CD4-positive, alpha-beta T cell (primary cell): ENCODE measurements around the gene AP1S2. TPM values are rescaled to one million over a fixed set of nuclear protein-coding genes. Genes with fewer than 3 reads are reported as not detected.

Experiments used
- ATAC-seq: fragments of 200-7000 bp; cut with Tn5 transposase; one replicate; pipeline ENCODE4 v1.10.0; 2022; ENCODE audit warnings: mild to moderate bottlenecking; ENCODE audit not compliant: poor library complexity
- CTCF ChIA-PET: fragments of 350-600 bp; sonication (Branson Sonifier 250); formaldehyde crosslinking; loops from one replicate; lab custom pipeline; 2021; ENCODE audit warnings: antibody characterized with exemption, inconsistent platforms; lab: Charles Lee
- POLR2A ChIA-PET: fragments of 350-600 bp; sonication (Branson Sonifier 250); formaldehyde crosslinking; loops from one replicate; lab custom pipeline; 2021; ENCODE audit warnings: antibody characterized with exemption, inconsistent platforms; lab: Charles Lee
- DNase-seq, 14 experiments: peaks; one replicate each; pipeline ENCODE4 v3.0.0-alpha.2; 2013 to 2020; ENCODE audit warnings: mixed read lengths in 2 of 14
- H3K27ac ChIP-seq, 2 donors: one replicate each; pipeline versions ENCODE4 v1.5.1 to v1.7.0; 2013; ENCODE audit warnings: low read length in 2 of 2, low read depth in 1 of 2, mild to moderate bottlenecking in 1 of 2
- H3K27me3 ChIP-seq, 2 experiments: 1 replicate in 1 of 2; 2 replicates in 1 of 2; pipeline versions ENCODE4 v1.6.1 to v1.7.0; 2013; ENCODE audit warnings: low read length in 2 of 2, control low read depth in 1 of 2, mild to moderate bottlenecking in 1 of 2, moderate library complexity in 1 of 2; ENCODE audit not compliant: insufficient read depth in 2 of 2, control insufficient read depth in 1 of 2
- H3K36me3 ChIP-seq: one replicate; pipeline ENCODE4 v1.6.1; 2013; ENCODE audit warnings: low read length, control low read depth; ENCODE audit not compliant: insufficient read depth
- H3K4me1 ChIP-seq: one replicate; pipeline ENCODE4 v1.6.1; 2013; ENCODE audit warnings: low read length, control low read depth; ENCODE audit not compliant: insufficient read depth
- H3K4me3 ChIP-seq: one replicate; pipeline ENCODE4 v1.5.1; 2013; ENCODE audit warnings: mild to moderate bottlenecking, low read length, moderate library complexity
- H3K9me3 ChIP-seq, 2 experiments: 1 replicate in 1 of 2; 2 replicates in 1 of 2; pipeline versions ENCODE4 v1.6.1 to v1.7.0; 2013; ENCODE audit warnings: low read length in 2 of 2, mild to moderate bottlenecking in 2 of 2, control low read depth in 1 of 2, moderate library complexity in 1 of 2; ENCODE audit not compliant: control insufficient read depth in 1 of 2, insufficient read depth in 1 of 2
- H3K27ac Mint-ChIP-seq: one replicate; pipeline ENCODE4 v1.8.0; 2020; ENCODE audit warnings: mixed read lengths
- H3K27me3 Mint-ChIP-seq: one replicate; pipeline ENCODE4 v1.8.0; 2021; ENCODE audit warnings: mixed read lengths
- H3K36me3 Mint-ChIP-seq: one replicate; pipeline ENCODE4 v1.8.0; 2021; ENCODE audit warnings: low read depth, mixed read lengths
- H3K4me1 Mint-ChIP-seq: one replicate; pipeline ENCODE4 v1.8.0; 2021; ENCODE audit warnings: low read depth, mixed read lengths
- H3K4me3 Mint-ChIP-seq: one replicate; pipeline ENCODE4 v1.8.0; 2020; ENCODE audit warnings: mild to moderate bottlenecking, mixed read lengths
- H3K9me3 Mint-ChIP-seq: one replicate; pipeline ENCODE4 v1.8.0; 2020; ENCODE audit warnings: mixed read lengths
- intact Hi-C, 2 experiments: fragments of 100-400 bp; cut with DNase I in 1 of 2; cut with micrococcal nuclease in 1 of 2; formaldehyde crosslinking; loops; one replicate each; pipeline versions ENCODE4 v1.15.1 to v1.9.0; 2023 to 2025; cut with DNase I, micrococcal nuclease
- total RNA-seq, 174 experiments: library from RNA in 2 of 174; stranded (reverse) in 2 of 174; gene quantifications; one replicate each; pipeline ENCODE4 v1.2.3 and lab custom pipeline; 2021 to 2026
- TF ChIP-seq, protein P1 (sequence below): fragments of 200-600 bp; IDR thresholded peaks from one replicate; pipeline ENCODE4 v1.8.0; 2022; ENCODE audit warnings: antibody characterized with exemption, mild to moderate bottlenecking

Gene AP1S2
- total RNA-seq, 2 experiments from 2014 or later, result 20.0 to 20.8 TPM

DNA sequence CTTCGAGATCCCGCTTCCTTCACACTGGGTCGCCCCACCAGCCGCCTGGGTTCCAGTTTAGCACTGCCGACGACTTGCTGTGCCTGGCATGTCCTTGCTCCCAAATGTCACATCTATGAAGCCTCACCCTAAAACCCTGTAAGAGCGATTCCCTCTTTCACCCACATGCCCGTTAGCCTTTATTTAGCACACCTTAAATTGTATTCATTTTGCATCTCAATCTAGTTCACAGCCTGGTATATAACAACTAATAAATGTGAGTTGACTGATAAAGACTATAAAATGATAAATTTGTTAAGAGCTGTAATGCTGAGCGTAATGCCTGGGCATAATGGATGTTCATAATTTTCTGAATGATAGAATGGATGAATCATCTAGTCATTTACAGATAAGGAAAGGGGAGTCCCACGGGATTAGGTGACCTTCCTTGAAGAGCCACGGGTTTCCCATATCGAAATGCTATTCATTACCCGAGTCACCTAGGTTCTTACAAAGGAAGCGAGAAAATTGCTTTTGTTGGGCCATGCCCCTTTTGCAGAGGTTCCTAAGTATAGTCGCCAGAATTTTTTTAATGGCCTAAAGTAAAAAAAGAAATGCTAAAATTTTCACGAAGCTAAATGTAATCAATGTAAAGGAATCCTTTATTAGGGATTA is 1.1 kb upstream of the AP1S2 start:
- ATAC-seq, result no peak
- Histone ChIP-seq H3K9me3 (no peaks in the 10 kb centered on the region), H3K4me1 (peaks cover 5% of the 10 kb centered on the region), H3K27me3 (no peaks in the 10 kb centered on the region), H3K36me3 (no peaks in the 10 kb centered on the region), H3K4me3 (peak overlapping the region; percentile 81), H3K27ac (peak overlapping the region; percentile 87 to 89)
- H3K4me1 Mint-ChIP-seq, result peaks cover 31% of the 10 kb centered on the region
- intact Hi-C loops, result loop anchor here (1.0 to 10.0 kb wide), 7 partner anchors 119 to 1009 kb away; partner anchors contain the start of genes CTPS2 (in 1 of the 2), PIGA (in 1 of the 2), SYAP1 (in 1 of the 2) and TXLNG (in 1 of the 2)
- H3K36me3 Mint-ChIP-seq, result peaks cover 18% of the 10 kb centered on the region
- ChIA-PET POLR2A (interaction anchor here (0.7 to 2.7 kb wide), 19 partner anchors 11 to 1027 kb away, joined by 3 to 44 read pairs (median 4); partner anchors contain the start of genes CA5B, PIGA and ZRSR2), CTCF (interaction anchor here (1.0 kb wide), 2 partner anchors 98 to 181 kb away, joined by 3 read pairs; no protein-coding TSS in a partner anchor)
- DNase-seq, result peak in 3 of 14 experiments; percentile 5 to 15 (median 13)
- no peaks in the 10 kb centered on the region for H3K27me3 Mint-ChIP-seq
- H3K9me3 Mint-ChIP-seq, result no peaks in the 10 kb centered on the region
- peak overlapping the region; percentile 100 for H3K27ac Mint-ChIP-seq
- TF ChIP-seq, protein P1, sequence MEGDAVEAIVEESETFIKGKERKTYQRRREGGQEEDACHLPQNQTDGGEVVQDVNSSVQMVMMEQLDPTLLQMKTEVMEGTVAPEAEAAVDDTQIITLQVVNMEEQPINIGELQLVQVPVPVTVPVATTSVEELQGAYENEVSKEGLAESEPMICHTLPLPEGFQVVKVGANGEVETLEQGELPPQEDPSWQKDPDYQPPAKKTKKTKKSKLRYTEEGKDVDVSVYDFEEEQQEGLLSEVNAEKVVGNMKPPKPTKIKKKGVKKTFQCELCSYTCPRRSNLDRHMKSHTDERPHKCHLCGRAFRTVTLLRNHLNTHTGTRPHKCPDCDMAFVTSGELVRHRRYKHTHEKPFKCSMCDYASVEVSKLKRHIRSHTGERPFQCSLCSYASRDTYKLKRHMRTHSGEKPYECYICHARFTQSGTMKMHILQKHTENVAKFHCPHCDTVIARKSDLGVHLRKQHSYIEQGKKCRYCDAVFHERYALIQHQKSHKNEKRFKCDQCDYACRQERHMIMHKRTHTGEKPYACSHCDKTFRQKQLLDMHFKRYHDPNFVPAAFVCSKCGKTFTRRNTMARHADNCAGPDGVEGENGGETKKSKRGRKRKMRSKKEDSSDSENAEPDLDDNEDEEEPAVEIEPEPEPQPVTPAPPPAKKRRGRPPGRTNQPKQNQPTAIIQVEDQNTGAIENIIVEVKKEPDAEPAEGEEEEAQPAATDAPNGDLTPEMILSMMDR, result no peak
- peak overlapping the region; percentile 97 for H3K4me3 Mint-ChIP-seq

DNA sequence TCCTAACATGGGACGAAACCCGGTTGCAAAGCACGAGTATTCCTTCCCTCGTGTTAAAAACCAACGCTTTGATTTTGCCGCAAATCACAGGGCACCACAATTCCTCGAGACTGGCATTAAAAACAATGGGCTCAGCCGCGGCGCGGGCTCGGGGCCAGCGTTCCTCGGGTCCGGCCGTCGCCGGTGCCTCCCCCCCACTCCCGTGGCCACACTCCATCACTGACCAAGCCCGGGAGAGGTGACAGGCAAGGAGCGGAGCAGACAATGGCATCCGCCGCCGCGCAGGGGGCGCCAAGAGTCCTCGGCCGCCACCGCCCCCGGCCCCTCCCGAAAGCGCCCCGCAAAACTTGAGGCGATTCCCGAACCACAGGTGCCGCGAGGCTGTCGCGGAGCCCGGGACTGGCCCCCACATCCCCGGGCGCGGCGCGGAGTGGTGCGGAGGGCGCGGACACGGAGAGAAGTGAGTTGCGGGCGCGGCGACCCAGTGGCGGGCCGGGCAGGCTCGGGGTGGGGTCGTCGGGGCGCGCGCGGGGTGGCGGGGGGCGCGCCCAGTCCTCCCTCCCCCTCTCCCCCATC is 445 bp downstream of the AP1S2 start:
- POLR2A ChIA-PET, result interaction anchor here (0.6 to 2.7 kb wide), 15 partner anchors 9 to 1093 kb away, joined by 3 to 44 read pairs (median 4); partner anchors contain the start of genes CA5B, PIGA, RBBP7 and REPS2
- H3K27ac Mint-ChIP-seq, result peak overlapping the region; percentile 100
- CTCF ChIA-PET, result interaction anchor here (0.6 to 1.2 kb wide), 3 partner anchors 65 to 116 kb away, joined by 3 to 5 read pairs (median 3); partner anchors contain the start of gene CA5B

DNA sequence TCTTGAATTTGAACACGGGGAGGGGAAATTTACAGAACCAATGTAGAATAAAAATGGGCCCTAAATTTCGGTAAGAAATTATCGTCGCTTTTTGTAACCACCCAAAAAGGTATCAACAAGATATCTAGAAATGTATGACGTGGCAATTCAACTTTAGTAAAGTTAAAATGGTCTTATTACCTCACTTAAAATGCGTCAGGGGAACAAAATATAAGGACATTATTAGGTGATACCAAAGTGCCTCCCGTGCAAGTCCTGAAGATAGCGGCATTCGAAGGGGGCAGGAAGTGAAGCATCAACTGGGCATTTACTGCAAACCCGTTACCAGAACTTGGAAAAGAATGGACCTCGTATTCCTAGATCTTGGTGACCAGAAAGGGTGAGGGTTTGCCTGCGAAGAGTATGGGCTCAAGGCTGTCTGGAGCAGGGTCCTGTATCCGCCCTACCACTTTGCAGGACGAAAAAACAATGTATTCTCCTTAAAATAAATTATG is 980 bp downstream of the AP1S2 start:
- CTCF ChIA-PET, result no interaction called here

More for the DNA sequence above, 445 bp downstream of the AP1S2 start:
- H3K4me1 ChIP-seq, result peaks cover 5% of the 10 kb centered on the region
- H3K4me3 ChIP-seq, result peak overlapping the region; percentile 59
- H3K27ac ChIP-seq, result peak overlapping the region in 1 of 2 donors; percentile 29
- Mint-ChIP-seq H3K36me3 (peaks cover 29% of the 10 kb centered on the region), H3K9me3 (no peaks in the 10 kb centered on the region), H3K4me1 (peaks cover 43% of the 10 kb centered on the region), H3K27me3 (no peaks in the 10 kb centered on the region), H3K4me3 (peak overlapping the region; percentile 84)
- H3K9me3 ChIP-seq, result no peaks in the 10 kb centered on the region
- H3K36me3 ChIP-seq, result no peaks in the 10 kb centered on the region
- H3K27me3 ChIP-seq, result no peaks in the 10 kb centered on the region
- TF ChIP-seq, protein P1, result peak; percentile 37
- peak; percentile 13 for ATAC-seq
- DNase-seq, result peak in 13 of 14 experiments; percentile 3 to 66 (median 34)
- intact Hi-C loops, result loop anchor here (2.0 to 10.0 kb wide), 7 partner anchors 62 to 1011 kb away; partner anchors contain the start of genes CTPS2 (in 1 of the 2), PIGA (in 1 of the 2), SYAP1 (in 1 of the 2) and TXLNG (in 1 of the 2)

More for the DNA sequence above, 980 bp downstream of the AP1S2 start:
- Mint-ChIP-seq H3K27me3 (no peaks in the 10 kb centered on the region), H3K9me3 (no peaks in the 10 kb centered on the region), H3K36me3 (peaks cover 29% of the 10 kb centered on the region), H3K27ac (peak overlapping the region; percentile 100), H3K4me3 (peak overlapping the region; percentile 84), H3K4me1 (peaks cover 43% of the 10 kb centered on the region)
- peak overlapping the region in 1 of 2 donors; percentile 29 for H3K27ac ChIP-seq
- ATAC-seq, result no peak
- peaks cover 5% of the 10 kb centered on the region for H3K4me1 ChIP-seq
- H3K9me3 ChIP-seq, result no peaks in the 10 kb centered on the region
- peak overlapping the region; percentile 59 for H3K4me3 ChIP-seq
- intact Hi-C loops, result loop anchor here (2.0 to 10.0 kb wide), 7 partner anchors 61 to 1011 kb away; partner anchors contain the start of genes CTPS2 (in 1 of the 2), PIGA (in 1 of the 2), SYAP1 (in 1 of the 2) and TXLNG (in 1 of the 2)
- H3K36me3 ChIP-seq, result no peaks in the 10 kb centered on the region
- no peaks in the 10 kb centered on the region for H3K27me3 ChIP-seq
- DNase-seq, result peak in 2 of 14 experiments; percentile 5
- TF ChIP-seq, protein P1, result no peak
- POLR2A ChIA-PET, result no interaction called here
